HG02870 (cell line): ENCODE data around the gene PAK1.

Experiments
- ATAC-seq: cut with Tn5 transposase; IDR thresholded peaks from one replicate; pipeline ENCODE4 v1.9.1; 2021; ENCODE audit warnings: mild to moderate bottlenecking, moderate library complexity; ENCODE audit not compliant: unreplicated experiment

The PAK1 gene

GRCh38 chr11:77438487-77438886 is 35.4 kb downstream of the PAK1 start:
- ATAC-seq, result peak; percentile 49

- ATAC-seq, result no peak
Measured at GRCh38 chr11:77436969-77437368, 36.9 kb downstream of the PAK1 start.

GRCh38 chr11:77436506-77436905 is 37.4 kb downstream of the PAK1 start:
- ATAC-seq, result no peak

DNA sequence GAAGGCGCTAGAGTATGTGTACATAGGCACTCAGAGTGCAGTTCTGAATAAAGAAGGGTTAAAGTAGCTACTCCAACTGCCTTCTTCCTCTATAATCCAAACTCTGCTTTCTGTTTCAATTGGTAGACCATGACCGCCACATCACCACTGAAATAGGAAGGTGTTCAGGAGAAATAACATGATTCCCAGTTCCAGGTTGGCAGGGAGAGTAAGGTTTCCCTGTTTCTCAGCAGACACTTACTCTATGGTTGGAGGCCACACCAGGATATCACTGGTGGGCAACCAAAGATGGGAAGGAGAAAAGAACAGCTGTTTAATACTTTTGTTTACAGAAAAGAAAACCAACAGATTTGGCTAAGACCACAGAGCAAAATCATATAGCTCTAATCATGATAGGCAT is 37.9 kb downstream of the PAK1 start:
- no peak for ATAC-seq

GRCh38 chr11:77431813-77432212 is 42.1 kb downstream of the PAK1 start:
- no peak for ATAC-seq

DNA sequence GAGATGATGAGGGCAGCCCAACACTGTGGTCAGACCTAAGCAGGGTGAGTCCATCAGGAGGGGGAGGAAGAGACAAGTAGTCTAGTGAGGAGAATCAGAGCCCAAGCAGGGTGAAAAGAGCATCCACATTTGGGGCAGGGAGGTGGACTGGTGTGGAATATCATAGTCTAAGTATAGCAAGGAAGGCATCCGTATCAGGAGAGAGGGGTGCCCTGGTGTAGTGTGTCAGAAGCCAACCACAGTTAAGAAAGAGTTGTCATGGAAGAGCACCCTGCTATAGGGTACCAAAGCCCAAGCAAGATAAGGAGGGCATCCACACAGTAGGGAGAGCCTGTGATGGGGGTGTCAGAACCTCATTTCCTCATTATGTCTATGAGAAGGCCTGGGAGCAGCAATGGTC is 45.3 kb downstream of the PAK1 start:
- no peak for ATAC-seq

GRCh38 chr11:77425346-77425745 is 48.5 kb downstream of the PAK1 start:
- ATAC-seq, result no peak

DNA sequence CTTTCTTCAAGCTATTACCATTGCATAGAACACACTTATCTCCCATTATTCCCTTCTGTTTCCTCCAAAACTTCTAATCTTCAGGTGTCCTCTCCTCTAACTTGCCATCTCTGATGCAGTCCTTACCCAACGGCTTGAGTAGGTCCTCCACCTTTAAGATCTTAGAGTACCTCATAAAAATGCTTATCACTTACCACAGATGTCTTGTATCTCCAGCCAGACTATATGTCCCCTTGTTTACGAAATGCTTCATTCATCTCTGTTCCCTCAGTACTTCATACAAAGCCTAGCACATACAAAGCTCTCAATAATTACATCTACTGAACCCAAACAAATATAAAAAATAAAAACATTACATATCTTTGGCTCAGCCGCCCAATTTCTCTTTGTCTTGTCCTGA is 49.2 kb downstream of the PAK1 start:
- no peak for ATAC-seq

GRCh38 chr11:77423624-77424023 is 50.3 kb downstream of the PAK1 start:
- no peak for ATAC-seq

DNA sequence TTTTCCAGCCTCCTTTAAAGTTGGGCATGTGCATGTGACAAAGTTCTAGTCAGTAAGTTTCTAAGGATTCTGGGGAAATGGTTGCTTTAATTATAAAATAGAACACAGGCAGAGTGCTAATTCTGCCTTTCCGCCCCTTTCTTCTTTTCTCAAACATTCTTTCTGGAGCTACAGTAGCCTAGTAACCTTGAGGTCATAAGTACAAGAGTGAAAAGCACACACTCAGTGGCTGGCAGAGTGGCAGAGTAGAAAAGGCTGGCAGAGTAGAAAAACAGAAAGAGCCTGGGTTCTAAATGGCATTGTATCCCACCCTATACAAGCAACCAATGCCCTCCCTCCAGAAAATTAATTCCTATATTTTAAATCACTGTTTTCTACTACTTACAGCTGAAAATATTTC is 51.2 kb downstream of the PAK1 start:
- no peak for ATAC-seq

- ATAC-seq, result no peak
Measured at GRCh38 chr11:77421041-77421723, 52.7 kb downstream of the PAK1 start.

- ATAC-seq, result peak; percentile 39
Measured at GRCh38 chr11:77418971-77419597, 54.8 kb downstream of the PAK1 start.

GRCh38 chr11:77418155-77418970 is 55.5 kb downstream of the PAK1 start:
- ATAC-seq, result peak; percentile 62

GRCh38 chr11:77416357-77416756 is 57.5 kb downstream of the PAK1 start:
- ATAC-seq, result no peak

- no peak for ATAC-seq
Measured at GRCh38 chr11:77413850-77414460, 59.9 kb downstream of the PAK1 start.

DNA sequence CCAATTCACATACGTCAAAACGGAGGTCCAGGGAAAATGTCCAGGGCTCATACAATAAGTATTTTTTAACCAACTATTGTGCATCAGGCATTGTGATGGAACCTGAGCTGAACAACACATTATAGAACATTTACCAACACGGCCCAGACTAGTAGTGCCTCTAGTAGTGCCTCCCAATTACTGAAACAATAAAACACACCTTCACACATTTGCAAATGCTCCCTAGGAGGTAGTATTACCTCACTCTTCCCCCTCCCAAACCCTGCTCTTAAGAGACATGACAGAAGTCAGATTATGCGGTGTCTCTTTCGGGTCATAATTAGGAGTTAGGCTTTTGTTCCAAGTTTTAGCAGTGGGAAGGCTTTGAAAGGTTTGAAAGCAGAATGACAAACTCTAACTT is 61.1 kb downstream of the PAK1 start:
- no peak for ATAC-seq

DNA sequence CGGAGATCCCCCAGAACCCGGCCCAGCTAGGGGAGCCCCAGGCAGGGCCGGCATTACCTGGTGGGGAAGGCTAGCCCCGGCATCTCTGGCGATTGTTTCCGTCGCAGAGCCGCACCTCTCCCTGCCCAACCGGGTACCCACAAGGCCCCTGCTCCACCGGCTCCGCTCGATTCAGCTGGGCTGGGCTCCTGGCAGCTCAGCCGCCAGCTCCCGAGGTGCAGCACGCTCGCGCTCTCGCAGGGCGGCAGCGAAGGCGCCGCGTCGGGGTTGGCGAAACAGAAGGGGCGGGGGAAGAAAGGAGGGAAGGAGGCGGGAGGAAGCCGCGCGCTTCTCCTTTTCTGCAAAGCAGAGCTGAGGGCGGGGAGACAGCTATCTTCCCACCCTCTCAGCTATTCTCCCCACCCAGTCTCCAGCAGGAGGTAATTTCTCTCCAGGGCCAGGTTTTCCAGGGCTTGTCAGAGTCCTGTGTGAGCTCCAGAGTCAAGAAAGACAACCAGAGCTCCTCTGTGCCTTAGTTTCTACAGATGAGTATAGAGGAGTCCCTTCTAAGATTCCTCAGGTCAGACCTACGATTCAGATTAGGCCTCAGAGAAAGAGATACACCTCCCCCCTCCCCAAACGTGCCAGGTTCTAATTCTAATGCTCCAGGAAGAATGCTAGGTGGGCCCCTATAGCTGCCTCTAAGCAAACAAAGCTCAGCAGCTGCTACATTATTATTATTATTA is 62.0 kb downstream of the PAK1 start:
- ATAC-seq, result peak; percentile 87

DNA sequence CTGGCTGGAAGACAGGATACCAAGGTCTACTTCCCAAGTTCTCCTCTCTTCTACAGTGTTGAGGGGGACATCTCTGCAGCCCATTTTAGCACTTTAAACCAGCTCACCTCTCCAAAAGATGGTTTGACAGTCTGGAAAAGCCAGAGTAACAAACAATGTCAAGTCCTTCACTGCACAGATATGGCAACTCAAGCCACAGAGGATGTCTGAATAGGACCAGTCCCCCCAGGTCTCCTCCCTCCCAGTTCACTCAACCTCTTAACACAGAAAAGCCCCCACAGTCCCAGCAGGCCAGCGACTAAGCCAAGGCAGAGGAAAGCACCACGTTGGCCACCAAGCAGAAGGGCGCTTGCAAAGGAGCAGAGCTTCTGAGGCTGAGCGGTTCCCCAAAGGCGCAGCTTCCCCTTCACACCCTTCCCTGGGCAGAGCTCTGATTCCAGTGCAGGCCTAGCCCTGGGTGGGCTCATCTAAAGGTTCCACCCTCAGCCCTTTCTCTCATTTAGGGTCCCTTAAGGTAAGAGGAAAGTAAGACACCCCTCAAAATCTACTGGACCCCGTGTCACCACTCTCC is 62.7 kb downstream of the PAK1 start:
- ATAC-seq, result peak; percentile 34

DNA sequence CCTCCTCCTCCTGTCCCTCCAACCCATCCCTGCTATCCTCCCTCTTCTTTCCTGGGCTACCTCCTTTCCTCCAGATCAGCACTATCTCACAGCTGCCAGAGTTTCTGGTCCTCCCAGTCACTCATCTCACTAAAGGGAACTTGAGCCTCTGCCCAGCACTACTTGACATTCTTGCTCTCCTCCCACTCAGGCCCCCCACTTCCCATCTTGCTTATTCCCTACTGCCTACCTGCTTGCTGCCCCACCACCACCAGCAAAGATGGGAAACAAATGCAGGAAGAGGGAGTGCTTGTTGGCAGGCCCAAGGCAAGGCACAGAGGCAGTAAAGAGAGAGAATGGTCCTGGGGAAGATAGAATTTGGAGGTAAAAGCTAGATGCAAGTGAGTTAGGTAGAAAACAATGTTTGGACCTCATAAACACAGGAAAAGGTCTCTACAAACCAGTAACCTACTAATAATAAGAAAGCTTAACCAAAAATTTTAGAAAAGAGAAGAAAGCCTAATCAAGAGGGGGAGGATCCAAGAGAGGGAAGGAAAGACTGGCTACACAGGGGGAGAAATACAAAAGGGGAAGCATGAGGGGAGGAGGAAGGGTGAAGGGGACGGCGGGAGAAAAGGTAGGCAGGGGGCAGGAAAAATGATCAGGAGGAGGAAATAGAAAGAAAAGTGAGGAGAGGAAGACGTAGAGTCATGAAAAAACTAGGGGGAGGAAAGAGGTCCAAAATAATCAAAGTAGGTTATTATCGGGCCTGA is 63.6 kb downstream of the PAK1 start:
- ATAC-seq, result no peak

DNA sequence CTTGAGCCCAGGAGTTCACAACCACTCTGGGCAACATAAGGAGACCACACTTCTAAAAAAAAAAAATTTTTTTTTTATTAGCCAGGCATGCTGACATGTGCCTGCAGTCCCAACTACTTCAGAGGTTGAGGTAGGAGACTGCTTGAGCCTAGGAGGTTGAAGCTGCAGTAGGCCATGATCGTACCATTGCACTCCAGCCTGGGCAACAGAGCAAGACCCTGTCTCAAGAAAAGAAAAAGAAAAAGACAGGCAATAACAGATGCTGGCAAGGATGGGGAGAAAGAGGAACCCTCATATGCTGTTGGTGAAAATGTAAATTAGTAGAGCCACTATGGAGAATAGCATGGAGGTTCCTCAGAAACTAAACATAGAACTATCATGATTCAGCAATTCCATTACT is 64.8 kb downstream of the PAK1 start:
- ATAC-seq, result no peak
